Fibroblast of lung (primary cell): ENCODE measurements around the gene TRAK1.

Experiments
- CTCF ChIP-seq, 2 donors: IDR thresholded peaks in 1 of 2; conservative IDR thresholded peaks in 1 of 2; 1 replicate in 1 of 2; 2 replicates in 1 of 2; pipeline ENCODE4 v1.5.1; 2011 to 2012; ENCODE audit warnings: low read length in 2 of 2, control low read depth in 1 of 2, inconsistent platforms in 1 of 2, low read depth in 1 of 2, mild to moderate bottlenecking in 1 of 2
- EZH2 ChIP-seq: IDR thresholded peaks from 2 replicates; pipeline ENCODE4 v1.5.1; 2012; ENCODE audit warnings: low read length, control low read depth, mild to moderate bottlenecking; ENCODE audit errors: missing control alignments

GRCh38 chr3:42274266-42274665 is 183.1 kb downstream of the TRAK1 start:
- TF ChIP-seq CTCF (conservative IDR thresholded peaks at IDR 0.05 in 1 of 2, IDR thresholded peaks at IDR 0.05 in 1 of 2; ENCODE audit: low read depth in 1 of 2, low read length in 2 of 2) (no peak), EZH2 (no peak)
